ENCODE results near the gene THAP11. TPM values are rescaled to one million over a fixed set of nuclear protein-coding genes. Genes with fewer than 3 reads are reported as not detected.
"Not testable (repeated sequence)": the region's sequence is repeated elsewhere in the genome, so short reads cannot be mapped to it uniquely, and the experiment has no call there.

The THAP11 gene
- total RNA-seq, 1 experiment from 2014 or later: 67.0 TPM

GRCh38 chr16:67820608-67821259 lies 21.4 kb upstream of the THAP11 start:
- Histone ChIP-seq H3K27me3 (ENCODE audit: control insufficient read depth, insufficient read depth, low read length) (no peaks in the 10 kb centered on the region), H3K4me3 (ENCODE audit: insufficient read depth, low read depth, low read length) (no peak overlapping the region), H3K36me3 (replicated peaks; ENCODE audit: control insufficient read depth, insufficient read depth, low read length) (no peaks in the 10 kb centered on the region)
- no peak for DNase-seq

- Histone ChIP-seq H3K4me3 (ENCODE audit: insufficient read depth, low read depth, low read length) (no peak overlapping the region), H3K36me3 (replicated peaks; ENCODE audit: control insufficient read depth, insufficient read depth, low read length) (no peaks in the 10 kb centered on the region; the same call in 1 of the 2 replicates), H3K27me3 (ENCODE audit: control insufficient read depth, insufficient read depth, low read length) (no peaks in the 10 kb centered on the region)
- no peak for DNase-seq
These were observed 19.6 kb upstream of the THAP11 start for GRCh38 chr16:67822511-67822910.

DNA sequence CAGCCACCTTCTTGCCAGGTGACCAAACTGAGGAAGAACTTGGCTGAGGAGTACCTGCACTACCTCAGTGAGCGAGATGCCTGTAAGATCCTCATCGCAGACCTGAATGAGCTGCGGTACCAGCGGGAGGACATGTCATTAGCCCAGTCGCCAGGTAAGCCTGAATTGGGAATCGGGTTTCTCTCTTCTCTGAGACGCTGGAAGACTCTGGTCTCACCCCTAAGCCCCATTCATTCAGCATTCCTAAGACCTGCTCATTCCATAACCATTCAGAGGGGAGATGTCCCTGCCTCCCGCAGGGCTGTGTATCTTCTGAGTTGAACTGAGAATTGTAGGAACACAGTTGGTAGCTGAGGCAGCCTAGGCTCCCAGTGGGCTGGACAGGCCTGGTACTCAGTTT lies 17.0 kb upstream of the THAP11 start:
- Histone ChIP-seq H3K36me3 (replicated peaks; ENCODE audit: control insufficient read depth, insufficient read depth, low read length) (peaks cover 11% of the 10 kb centered on the region), H3K4me3 (ENCODE audit: insufficient read depth, low read depth, low read length) (no peak overlapping the region), H3K27me3 (ENCODE audit: control insufficient read depth, insufficient read depth, low read length) (no peaks in the 10 kb centered on the region)
- no peak for DNase-seq

DNA sequence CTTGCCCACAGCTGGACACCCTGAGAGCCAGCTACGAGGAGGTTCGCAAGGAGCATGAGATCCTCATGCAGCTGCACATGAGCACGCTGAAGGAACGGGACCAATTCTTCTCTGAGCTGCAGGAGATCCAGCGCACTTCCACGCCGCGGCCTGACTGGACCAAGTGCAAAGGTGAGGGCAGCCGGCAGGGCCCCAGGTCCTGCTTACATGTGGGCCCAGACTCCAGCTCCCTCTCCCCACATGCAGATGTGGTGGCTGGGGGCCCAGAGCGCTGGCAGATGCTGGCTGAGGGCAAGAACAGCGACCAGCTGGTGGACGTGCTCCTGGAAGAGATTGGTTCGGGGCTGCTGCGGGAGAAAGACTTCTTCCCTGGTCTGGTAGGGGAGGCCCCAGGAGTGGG lies 16.2 kb upstream of the THAP11 start:
- DNase-seq: no peak
- H3K36me3 ChIP-seq (replicated peaks; ENCODE audit: control insufficient read depth, insufficient read depth, low read length): peaks cover 18% of the 10 kb centered on the region
- H3K27me3 ChIP-seq (ENCODE audit: control insufficient read depth, insufficient read depth, low read length): no peaks in the 10 kb centered on the region
- no peak overlapping the region for H3K4me3 ChIP-seq (ENCODE audit: insufficient read depth, low read depth, low read length)

DNA sequence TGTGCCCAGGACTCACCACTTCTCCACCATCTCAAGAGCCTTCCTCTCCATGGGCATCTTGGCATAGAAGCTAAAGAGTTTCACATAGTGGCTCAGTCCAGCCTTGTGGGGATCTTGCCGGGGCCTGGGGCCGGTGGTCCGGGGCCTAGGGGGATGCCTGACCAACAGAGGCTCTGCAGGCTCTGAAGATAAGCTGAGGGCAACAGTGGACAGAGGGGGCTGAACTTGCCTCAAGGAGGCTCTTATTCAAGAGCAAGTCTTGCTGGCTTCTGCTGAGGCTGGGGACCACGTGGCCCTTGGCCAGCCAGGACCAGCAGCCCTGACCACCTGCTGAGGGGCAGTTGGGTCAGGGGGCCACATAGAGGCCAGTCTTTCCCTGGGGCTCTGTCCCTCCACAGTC lies 13.5 kb upstream of the THAP11 start:
- peaks cover 25% of the 10 kb centered on the region for H3K36me3 ChIP-seq (replicated peaks; ENCODE audit: control insufficient read depth, insufficient read depth, low read length)
- H3K27me3 ChIP-seq (ENCODE audit: control insufficient read depth, insufficient read depth, low read length): no peaks in the 10 kb centered on the region
- DNase-seq: peak; percentile 19
- no peak overlapping the region for H3K4me3 ChIP-seq (ENCODE audit: insufficient read depth, low read depth, low read length)

- Histone ChIP-seq H3K4me3 (ENCODE audit: insufficient read depth, low read depth, low read length) (peak overlapping the region; percentile 80), H3K36me3 (replicated peaks; ENCODE audit: control insufficient read depth, insufficient read depth, low read length) (peaks cover 25% of the 10 kb centered on the region), H3K27me3 (ENCODE audit: control insufficient read depth, insufficient read depth, low read length) (no peaks in the 10 kb centered on the region)
- DNase-seq: no peak
These were observed 9.1 kb upstream of the THAP11 start for GRCh38 chr16:67833030-67833414.

DNA sequence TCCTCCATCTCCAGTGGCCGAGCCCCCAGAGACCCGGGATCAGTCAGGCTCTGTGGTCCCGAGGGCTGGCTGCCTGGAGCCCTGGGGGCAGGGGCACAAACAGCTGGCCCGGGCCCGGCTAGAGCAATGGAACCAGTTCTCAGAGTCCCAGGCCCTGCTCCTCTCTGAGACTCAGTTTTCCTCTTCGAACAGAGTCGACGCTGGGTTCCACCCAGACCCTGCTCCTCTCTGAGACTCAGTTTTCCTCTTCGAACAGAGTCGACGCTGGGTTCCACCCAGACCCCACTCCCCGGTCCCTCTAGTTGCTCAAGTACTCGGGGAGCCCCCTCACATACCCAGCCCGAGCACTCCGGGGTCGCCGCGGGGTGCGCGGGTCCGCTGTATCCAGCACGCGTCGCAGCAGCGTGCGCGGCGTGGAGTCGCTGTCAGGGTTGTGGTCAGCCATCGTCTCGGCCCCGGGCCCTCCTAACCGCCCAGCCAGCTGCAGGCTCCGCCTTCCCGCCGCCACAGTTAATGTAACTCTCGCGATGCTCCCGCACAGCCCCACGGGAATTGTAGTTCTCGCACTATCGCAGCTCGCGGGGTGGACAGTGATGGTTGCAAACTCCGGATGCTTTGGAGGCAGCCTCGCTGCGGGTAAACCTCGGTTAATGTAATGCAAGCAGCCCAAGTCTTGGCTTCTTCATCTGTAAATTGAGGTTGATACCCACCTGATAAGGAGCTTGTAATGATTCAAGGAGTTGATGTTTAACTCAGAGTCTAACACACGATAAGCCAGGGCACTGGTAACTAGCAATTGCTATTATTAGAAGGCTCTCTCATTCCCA lies 8.5 kb upstream of the THAP11 start:
- no peaks in the 10 kb centered on the region for H3K27me3 ChIP-seq (ENCODE audit: control insufficient read depth, insufficient read depth, low read length)
- H3K36me3 ChIP-seq (replicated peaks; ENCODE audit: control insufficient read depth, insufficient read depth, low read length): peaks cover 25% of the 10 kb centered on the region
- DNase-seq: peak; percentile 99
- H3K4me3 ChIP-seq (ENCODE audit: insufficient read depth, low read depth, low read length): peak overlapping the region; percentile 80

GRCh38 chr16:67834242-67834614 lies 7.9 kb upstream of the THAP11 start:
- Histone ChIP-seq H3K4me3 (ENCODE audit: insufficient read depth, low read depth, low read length) (no peak overlapping the region; the same call in 1 of the 2 replicates), H3K27me3 (ENCODE audit: control insufficient read depth, insufficient read depth, low read length) (no peaks in the 10 kb centered on the region), H3K36me3 (replicated peaks; ENCODE audit: control insufficient read depth, insufficient read depth, low read length) (peaks cover 21% of the 10 kb centered on the region)
- peak; percentile 43 for DNase-seq

DNA sequence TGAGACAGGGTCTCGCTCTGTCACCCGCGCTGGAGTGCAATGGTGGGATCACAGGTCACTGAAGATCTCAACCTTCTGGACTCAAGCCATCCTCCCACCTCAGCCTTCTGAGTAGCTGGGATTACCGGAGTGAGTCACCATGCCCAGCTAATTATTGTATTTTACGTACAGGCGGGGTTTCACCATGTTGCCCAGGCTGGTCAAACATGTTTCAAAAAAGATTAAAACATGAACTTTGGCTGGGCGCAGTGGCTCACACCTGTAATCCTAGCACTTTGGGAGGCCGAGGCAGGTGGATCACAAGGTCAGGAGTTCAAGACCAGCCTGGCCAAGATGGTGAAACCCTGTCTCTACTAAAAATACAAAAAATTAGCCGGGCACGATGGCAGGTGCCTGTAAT lies 4.9 kb upstream of the THAP11 start:
- H3K36me3 ChIP-seq (replicated peaks; ENCODE audit: control insufficient read depth, insufficient read depth, low read length); H3K4me3 ChIP-seq (ENCODE audit: insufficient read depth, low read depth, low read length); DNase-seq: not testable (repeated sequence)

GRCh38 chr16:67837811-67838210 lies 4.3 kb upstream of the THAP11 start:
- H3K27me3 ChIP-seq (ENCODE audit: control insufficient read depth, insufficient read depth, low read length): no peaks in the 10 kb centered on the region
- H3K4me3 ChIP-seq (ENCODE audit: insufficient read depth, low read depth, low read length): no peak overlapping the region
- no peaks in the 10 kb centered on the region for H3K36me3 ChIP-seq (replicated peaks; ENCODE audit: control insufficient read depth, insufficient read depth, low read length)
- no peak for DNase-seq

More for the DNA sequence above, 4.9 kb upstream of the THAP11 start:
- H3K27me3 ChIP-seq (ENCODE audit: control insufficient read depth, insufficient read depth, low read length): not testable (repeated sequence)

DNA sequence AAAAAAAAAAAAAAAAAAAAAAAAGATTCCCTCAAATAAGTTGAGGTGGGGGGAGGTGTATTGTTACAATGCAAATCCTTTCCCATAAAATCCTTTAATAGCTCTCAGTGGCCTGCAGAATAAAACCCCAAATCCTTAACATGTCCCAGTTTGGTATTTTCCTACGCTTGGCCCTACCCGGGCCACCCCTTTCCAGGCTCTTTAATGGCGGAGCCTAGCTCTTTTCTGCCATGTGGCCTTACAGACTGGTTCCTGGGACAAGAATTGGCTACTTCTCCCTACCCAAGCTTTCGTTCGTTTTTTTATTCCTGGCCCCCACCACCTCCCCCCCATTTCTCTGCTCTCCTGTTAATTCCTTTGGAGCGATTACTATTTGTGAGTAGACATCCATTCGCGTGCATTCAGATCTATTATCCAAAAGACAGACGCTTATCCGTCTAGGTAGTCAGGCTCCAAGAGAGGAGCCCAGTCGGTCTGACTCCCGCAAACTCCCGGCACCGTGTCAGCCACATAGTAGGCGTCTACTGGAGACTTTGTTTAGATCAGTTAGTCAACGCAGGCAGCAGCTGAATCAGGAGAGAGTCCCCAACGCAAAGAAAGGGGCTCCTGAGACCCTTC lies 813 bp upstream of the THAP11 start:
- H3K27me3 ChIP-seq (ENCODE audit: control insufficient read depth, insufficient read depth, low read length): no peaks in the 10 kb centered on the region
- H3K4me3 ChIP-seq (ENCODE audit: insufficient read depth, low read depth, low read length): peak overlapping the region; percentile 20
- H3K36me3 ChIP-seq (replicated peaks; ENCODE audit: control insufficient read depth, insufficient read depth, low read length): no peaks in the 10 kb centered on the region; the same call in 1 of the 2 replicates
- DNase-seq: peak; percentile 51

DNA sequence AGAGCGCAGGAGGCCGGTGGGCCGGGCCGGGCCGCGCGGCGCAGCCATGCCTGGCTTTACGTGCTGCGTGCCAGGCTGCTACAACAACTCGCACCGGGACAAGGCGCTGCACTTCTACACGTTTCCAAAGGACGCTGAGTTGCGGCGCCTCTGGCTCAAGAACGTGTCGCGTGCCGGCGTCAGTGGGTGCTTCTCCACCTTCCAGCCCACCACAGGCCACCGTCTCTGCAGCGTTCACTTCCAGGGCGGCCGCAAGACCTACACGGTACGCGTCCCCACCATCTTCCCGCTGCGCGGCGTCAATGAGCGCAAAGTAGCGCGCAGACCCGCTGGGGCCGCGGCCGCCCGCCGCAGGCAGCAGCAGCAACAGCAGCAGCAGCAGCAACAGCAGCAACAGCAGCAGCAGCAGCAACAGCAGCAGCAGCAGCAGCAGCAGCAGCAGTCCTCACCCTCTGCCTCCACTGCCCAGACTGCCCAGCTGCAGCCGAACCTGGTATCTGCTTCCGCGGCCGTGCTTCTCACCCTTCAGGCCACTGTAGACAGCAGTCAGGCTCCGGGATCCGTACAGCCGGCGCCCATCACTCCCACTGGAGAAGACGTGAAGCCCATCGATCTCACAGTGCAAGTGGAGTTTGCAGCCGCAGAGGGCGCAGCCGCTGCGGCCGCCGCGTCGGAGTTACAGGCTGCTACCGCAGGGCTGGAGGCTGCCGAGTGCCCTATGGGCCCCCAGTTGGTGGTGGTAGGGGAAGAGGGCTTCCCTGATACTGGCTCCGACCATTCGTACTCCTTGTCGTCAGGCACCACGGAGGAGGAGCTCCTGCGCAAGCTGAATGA lies 606 bp downstream of the THAP11 start:
- H3K36me3 ChIP-seq (replicated peaks; ENCODE audit: control insufficient read depth, insufficient read depth, low read length): no peaks in the 10 kb centered on the region; the same call in 1 of the 2 replicates
- H3K4me3 ChIP-seq (ENCODE audit: insufficient read depth, low read depth, low read length): peak overlapping the region; percentile 90
- H3K27me3 ChIP-seq (ENCODE audit: control insufficient read depth, insufficient read depth, low read length): no peaks in the 10 kb centered on the region
- peak; percentile 82 for DNase-seq

DNA sequence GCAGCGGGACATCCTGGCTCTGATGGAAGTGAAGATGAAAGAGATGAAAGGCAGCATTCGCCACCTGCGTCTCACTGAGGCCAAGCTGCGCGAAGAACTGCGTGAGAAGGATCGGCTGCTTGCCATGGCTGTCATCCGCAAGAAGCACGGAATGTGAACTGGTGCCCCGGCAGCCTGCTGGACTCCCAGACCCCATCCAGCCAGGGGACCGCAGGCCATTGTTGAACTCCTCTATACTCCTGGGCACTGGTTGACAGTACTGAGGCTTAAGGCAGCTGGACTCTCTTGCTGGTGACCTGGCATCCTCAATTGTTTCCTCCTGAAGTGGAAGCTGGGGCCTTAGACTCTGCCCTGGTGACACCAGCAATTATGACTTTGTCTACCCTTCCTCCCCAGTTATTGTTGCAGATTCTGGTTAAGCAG lies 1.2 kb downstream of the THAP11 start:
- no peaks in the 10 kb centered on the region; the same call in 1 of the 2 replicates for H3K36me3 ChIP-seq (replicated peaks; ENCODE audit: control insufficient read depth, insufficient read depth, low read length)
- no peaks in the 10 kb centered on the region for H3K27me3 ChIP-seq (ENCODE audit: control insufficient read depth, insufficient read depth, low read length)
- DNase-seq: no peak
- peak overlapping the region; percentile 90 for H3K4me3 ChIP-seq (ENCODE audit: insufficient read depth, low read depth, low read length)

DNA sequence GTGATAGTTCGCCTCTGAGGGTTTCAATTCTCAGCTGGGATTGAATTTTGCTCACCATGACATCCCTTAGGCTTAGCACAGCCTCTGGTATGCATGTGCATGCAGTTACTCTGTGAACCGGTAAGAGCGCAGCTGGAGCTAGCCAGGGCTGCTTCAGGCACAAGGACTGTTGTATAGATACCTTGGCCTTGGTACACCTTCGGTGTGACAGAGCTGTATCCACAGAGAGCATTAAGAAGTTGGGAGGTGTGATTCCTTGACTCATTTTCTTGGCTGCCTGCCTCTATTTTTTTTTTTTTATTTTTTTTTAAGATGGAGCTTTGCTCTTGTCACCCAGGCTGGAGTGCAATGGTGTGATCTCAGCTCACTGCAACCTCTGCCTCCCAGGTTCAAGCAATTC lies 2.4 kb downstream of the THAP11 start:
- peak; percentile 34 for DNase-seq
- no peaks in the 10 kb centered on the region for H3K27me3 ChIP-seq (ENCODE audit: control insufficient read depth, insufficient read depth, low read length)
- no peaks in the 10 kb centered on the region; the same call in 1 of the 2 replicates for H3K36me3 ChIP-seq (replicated peaks; ENCODE audit: control insufficient read depth, insufficient read depth, low read length)
- H3K4me3 ChIP-seq (ENCODE audit: insufficient read depth, low read depth, low read length): no peak overlapping the region
